Activated CD8-positive, alpha-beta memory T cell treated with anti-CD3 and anti-CD28 coated beads for 48 hours (primary cell): Measurements from ENCODE around the gene PCBD2.

Experiments
- DNase-seq, 3 experiments: peaks; one replicate each; pipeline ENCODE4 v3.0.0-alpha.2; 2020; ENCODE audit warnings: low read depth in 2 of 3, low spot score in 2 of 3

The PCBD2 gene

DNA sequence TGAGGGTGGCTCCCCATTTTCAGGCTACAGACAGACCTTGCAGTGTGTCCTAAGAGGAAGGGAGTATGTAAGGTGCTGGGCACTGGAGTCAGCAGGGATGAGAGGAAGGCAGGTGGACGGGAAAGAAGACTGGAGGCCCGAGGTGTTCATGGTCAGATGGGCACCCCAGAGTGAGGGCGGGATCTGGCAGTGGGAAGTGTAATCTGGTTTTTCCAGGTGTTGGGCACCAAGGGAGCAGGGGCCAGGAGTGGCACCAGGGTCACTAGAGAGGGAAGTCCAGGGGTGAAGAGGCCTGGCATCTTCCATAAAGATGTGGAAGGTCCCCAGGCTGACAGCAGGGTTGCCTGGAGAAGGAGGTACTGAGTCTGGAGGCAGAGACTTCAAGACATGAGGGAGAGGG lies 99.4 kb downstream of the PCBD2 start:
- no peak for DNase-seq

DNA sequence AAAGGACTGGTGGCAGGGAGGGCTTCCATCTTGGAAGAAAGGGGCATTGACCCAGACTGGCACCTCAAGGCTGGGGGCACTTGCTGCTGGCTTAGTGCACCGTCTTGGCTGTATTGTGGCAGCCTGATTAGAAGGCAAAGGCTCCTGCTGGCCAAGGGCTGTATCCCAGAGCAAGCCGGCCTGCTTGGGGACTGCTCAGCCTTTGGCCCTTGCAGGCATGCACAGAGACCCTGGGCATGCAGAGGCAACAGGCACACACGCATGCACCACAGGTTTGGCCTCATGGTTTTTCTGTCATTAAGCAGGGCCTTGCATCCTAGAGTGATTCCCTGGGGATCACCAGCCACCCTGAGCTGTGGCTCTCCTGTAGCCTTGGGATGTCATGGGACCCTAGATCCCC lies 100.1 kb downstream of the PCBD2 start:
- DNase-seq: no peak

DNA sequence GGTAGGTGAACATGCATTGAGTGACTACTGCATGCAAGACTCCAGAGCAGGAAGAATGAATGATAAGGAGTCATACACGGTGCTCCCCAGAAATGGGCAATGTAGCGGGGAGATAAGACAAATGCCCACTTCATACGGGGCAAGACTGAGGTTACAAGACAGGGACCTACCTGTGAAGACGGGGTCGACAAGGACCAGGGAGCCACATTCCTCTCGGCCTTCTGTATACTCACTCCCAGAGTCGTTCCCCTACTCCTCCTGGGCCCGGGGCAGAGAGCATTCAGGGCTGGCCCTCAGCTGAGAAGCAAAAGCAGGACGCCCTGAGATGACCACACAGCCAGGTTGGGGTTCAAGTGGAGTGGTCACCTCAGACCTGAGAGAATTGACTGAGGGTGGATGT lies 102.4 kb downstream of the PCBD2 start:
- no peak for DNase-seq

DNA sequence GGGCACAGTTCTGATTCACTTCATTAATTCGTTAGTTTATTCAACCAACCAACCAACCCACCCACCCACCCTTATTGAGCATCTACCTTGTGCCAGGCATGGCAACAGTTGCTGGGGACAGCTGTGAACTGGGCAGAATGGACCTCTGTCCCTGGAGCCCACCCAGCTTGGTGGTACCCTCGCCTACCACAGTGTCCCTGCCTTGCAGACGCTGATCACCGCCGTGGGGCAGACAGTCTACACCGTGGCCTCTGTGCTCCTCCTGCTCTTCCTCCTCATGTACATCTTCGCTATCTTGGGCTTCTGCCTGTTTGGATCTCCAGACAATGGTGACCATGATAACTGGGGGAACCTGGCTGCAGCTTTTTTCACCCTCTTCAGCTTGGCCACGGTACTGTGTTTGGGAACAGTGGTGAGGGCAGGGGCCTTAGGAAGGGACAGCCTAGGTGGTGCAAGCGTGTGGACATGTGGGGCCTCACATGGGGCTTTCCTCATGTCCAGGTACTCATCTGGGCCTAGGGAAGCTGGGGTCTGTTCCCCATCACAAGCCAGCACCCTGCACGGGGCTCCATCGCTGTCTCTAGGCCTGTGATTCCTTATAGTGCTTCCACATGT lies 102.9 kb downstream of the PCBD2 start:
- DNase-seq: no peak

DNA sequence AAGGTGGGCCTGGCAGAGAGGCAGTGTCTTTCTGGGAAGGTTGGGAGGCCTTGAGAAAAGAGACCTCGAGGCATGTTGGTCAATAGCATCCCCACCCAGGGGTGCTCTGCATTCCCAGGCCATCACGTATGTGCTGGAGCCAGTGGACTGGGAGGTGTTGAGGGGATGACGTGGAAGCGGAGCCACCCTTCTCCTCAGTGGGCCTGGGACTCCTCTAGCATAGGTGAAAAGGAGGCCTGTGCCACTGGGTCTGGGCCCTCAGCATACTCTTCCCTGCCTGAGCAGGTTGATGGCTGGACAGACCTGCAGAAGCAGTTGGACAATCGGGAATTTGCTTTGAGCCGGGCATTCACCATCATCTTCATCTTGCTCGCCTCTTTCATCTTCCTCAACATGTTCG lies 103.6 kb downstream of the PCBD2 start:
- DNase-seq: no peak

DNA sequence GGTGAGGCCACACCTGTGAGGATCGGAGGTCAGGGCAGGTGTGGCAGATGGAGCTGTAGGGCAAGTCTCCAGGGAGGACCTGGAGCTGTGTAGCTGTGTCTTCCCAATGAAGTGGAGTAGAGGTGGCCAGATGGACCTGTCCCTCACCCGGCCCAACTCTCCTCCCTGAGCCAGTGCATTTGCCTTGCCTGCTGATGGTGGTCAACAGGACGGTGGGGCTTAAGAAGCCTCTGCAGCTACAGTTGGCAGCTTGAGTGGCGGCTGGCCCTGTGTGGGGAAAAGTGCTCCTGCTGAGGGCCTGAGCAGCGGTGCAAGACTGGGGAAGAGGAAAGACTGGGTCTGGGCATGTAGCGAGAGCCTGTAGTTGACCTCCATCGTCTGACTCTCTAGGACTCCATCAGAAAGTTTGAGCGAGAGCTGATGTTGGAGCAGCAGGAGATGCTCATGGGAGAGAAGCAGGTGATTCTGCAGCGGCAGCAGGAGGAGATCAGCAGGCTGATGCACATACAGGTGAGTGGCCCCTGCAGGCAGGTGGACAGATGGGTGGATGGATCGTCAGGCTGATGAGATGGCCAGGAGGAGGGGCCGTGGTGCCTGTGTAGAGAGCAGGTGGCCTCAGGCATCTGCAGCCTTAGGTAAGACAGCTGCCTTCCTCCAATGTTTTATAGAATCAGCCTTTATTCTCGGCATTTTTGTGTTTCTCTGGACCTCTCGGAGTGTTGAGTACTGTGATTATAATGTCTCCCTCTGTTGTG lies 104.2 kb downstream of the PCBD2 start:
- DNase-seq: no peak

DNA sequence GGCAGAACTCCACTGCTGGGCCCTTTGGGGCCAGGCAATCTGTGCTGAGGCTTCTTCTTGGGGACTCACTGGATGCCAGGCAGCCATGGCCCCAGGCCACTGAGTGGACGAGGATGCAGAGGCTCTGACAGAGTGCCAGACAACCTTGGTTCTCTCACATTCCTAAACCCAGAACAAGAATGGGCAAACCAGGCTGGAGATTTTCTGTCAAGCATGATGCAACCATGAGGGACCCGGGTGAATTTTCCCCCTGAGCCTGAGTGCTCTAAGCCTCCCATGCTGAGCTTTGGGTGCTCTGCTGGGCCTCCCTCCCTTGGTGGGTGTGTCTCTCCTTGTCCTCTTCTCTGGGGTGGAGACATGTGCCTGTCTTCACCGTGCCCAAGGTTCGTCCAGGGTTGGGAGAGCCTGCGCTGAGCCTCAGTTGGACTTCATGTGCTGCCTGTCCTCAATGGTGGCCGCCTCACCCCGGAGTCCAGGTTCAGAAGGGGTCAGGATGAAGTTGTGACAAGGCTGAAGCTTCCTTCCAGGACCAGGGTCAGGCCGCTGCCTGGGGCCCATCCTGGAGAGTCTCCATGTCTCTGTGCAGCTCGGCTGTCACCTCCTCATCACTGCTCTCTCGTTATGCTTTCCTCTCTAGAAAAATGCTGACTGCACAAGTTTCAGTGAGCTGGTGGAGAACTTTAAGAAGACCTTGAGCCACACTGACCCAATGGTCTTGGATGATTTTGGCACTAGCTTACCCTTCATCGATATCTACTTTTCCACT lies 105.0 kb downstream of the PCBD2 start:
- DNase-seq: no peak

DNA sequence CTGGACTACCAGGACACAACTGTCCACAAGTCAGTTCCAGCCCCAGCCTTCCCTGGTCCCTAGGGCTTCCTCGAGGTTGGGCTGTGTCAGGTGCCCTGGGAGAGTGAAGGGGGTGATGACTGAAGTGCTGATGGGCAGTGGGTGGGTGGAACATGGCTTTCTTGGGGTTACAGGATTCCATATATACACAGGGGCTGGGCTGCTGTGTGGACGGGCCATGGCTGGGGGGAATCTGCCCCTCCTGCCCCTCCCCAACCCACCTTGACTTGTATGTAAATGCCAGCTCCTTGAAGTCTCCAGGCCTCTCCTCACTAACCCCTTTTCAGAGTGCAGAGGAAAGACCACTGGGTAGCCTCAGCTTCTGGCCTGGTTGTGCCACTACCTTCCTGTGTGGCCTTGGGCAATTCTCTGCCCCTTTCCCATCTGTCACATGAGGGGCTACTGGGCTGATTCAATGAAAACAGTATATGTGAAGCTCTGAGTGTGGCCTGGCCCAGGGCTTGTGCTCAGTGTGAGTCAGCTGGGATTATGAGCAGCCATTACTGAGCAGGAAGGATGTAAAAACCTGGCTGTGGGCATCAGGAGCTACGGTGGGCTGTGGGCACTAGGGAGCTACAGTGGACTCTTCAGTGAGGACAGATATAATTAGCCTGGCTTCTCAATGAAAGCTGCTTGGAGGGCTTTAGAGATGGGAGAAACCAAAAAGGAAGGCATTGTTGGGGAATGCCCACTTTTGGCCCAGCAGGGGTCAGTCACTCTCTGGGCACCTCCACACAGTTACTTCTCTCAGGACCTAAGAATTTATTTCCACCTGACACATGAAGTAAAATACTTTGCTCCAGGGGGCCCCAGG lies 105.8 kb downstream of the PCBD2 start:
- no peak for DNase-seq

DNA sequence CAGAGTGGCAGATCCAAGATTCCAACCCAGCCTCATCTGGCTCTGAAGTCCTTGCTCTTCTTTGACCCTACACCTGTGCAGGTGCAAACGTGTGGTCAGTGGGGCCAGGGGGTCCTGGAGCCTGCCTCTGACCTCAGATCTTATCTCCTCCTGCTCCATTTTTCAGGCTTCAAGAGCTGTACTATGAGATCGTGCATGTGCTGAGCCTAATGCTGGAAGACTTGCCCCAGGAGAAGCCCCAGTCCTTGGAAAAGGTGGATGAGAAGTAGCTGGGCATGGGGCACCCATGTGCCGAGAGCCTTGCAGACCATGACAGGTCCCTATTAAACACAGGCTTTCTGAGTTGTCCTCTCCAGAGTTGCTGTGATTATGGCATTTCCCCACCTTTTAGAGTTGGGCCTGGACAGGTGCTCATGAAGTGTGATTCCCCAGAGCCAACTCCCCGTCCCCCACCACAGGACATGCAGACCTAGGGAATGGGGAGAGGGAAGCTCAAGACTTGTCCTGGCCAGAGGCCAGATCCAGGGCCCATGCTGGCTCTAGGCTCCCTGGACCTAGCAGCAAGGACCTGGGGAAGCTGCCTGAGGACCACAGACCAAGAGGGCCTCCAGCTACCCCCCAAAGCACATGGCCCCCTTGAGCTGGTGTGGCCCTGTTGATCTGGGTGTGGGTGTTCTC lies 106.6 kb downstream of the PCBD2 start:
- DNase-seq: no peak

DNA sequence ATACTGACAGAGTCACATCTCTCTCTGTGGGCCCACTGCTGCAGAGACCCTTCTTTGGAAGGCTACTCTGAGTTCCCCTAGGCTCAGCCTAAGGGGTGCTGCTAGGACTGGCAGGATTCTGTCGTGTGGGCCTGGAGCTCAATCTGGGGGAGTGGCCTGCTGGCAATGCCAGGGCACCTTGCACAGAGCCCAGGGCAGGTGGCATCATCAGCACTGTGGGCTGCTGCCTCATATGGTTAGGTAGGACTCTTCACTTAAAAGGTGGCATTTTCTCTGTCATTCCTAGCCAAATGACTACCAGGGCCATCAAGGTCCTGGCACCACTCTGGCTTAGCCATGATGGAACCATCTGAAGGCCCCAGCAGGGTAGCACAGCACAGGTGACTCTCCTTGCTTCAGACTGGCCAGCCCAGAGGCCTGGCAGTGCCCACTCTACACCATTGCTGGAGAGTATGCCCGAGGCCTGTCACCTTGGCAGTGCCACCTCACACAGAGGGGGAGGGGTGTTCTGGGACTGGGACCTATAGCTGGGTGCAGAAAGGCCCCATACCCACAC lies 107.2 kb downstream of the PCBD2 start:
- no peak for DNase-seq
